HG02571 (cell line): ENCODE measurements around the gene COL11A2.

ENCODE experiments used
- ATAC-seq: cut with Tn5 transposase; IDR thresholded peaks from one replicate; pipeline ENCODE4 v1.9.1; 2021; ENCODE audit warnings: mild to moderate bottlenecking, moderate library complexity; ENCODE audit not compliant: unreplicated experiment

Gene COL11A2

DNA sequence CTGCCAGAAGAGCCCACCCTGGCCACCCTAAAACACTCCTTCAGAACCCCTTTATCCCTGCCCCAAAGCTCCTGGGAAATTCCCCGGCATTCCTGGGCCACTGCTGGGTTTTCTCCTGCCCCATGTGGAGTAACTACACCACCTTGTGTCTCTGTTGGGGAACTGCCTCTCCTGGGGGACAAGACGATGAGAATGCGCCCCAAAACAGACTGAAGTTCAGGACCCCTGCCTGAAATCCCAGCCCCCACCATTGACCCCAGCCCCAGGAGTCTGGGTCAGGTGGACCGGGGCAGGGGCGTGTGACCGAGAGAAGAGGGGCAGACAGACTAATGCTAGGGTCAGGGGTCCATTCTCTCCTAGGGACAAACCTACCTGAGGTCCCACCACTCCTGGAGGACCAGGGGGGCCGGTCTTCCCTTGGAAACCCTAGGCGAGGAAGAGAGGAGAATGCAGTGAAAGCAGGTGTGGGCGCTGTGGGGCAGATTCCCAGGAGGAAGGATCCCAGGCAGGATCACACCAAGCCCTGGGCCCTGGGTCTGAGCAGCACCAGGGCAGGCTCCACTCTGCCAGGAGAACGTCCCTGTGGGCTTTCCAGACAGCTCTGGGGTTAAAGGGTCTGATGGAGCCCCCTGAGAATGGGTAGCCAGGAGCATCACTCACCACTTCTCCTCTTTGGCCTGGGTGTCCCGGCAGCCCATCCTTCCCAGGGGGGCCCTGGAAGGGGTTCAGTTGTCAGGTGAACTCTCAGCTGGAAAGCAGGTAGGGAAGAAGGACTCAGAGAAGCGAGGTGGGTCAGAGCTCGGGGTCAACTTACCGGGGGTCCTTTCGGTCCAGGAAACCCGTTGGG is 19.4 kb downstream of the COL11A2 start:
- ATAC-seq = no peak

DNA sequence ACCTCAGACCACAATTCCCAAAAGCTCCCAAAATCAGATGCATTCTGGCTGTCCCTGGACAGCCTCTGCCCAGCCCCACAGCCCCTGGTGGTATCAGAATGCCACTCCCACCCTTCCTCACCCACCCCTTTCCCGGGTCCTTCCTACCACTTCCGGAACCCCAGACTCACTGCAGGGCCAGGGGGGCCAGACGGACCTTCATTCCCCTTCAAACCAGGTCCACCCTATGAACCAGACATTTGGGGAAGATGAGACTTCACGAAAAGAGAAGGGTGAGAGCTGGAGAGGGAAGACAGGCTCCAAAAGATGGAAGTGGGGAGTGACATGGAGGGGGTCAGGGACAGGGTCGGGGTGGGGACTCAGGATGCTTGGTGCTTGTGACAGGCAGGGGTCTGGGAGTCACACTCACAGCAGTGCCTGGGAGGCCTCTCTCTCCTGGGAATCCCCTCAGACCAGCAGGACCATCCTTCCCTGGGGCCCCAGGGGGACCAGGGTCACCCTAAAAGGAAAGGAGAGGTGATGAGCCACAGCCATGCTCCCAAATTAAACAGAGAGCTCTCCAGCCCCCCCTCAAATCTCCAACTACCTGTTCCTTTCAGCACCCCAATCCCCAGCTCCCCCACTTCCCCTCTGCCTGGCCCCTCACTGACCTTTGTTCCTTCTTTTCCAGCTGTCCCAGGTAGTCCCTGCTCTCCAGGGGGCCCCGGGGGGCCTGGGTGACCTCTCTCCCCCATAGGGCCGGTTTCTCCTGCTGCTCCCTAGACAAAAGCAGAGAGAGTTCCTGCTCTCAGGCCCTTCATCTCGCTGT is 20.2 kb downstream of the COL11A2 start:
- no peak for ATAC-seq

DNA sequence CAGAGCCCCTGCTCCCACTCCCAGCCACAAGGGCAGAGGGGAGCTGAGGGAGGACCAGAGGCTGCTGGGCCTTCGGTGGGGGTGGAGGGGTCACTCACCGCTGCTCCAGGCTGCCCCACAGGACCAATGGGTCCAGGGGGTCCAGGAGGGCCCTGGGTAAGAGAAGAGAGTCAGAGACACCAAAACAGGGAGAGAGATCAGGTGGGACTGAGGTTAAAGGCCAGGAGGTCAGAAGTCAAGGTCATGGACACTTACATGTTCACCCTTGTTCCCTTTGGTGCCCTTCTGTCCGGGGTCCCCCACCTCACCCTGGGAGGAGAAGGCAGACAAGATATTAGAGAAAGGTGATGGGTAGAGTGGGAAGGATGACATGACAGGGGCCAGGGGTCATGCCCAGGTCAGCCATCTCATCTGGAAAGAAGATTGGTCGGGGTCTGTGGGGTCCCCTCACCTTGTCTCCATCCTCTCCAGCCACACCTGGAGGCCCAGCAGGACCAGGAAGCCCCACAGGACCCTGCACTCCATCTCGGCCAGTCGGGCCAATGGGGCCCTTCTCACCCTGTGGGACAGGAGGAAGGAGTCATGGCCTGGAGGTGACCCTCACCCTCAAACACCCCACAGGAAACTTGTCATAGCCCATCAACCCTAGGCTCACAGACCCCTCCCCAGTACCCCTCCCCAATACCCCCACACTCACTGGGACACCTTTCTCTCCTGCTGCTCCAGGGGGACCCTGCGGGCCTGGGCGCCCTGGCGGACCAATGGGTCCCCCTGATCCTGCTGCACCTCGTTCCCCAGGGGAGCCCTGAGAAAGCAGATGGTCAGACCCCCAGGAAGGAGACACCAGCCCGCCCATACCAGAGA is 21.0 kb downstream of the COL11A2 start:
- ATAC-seq = no peak

DNA sequence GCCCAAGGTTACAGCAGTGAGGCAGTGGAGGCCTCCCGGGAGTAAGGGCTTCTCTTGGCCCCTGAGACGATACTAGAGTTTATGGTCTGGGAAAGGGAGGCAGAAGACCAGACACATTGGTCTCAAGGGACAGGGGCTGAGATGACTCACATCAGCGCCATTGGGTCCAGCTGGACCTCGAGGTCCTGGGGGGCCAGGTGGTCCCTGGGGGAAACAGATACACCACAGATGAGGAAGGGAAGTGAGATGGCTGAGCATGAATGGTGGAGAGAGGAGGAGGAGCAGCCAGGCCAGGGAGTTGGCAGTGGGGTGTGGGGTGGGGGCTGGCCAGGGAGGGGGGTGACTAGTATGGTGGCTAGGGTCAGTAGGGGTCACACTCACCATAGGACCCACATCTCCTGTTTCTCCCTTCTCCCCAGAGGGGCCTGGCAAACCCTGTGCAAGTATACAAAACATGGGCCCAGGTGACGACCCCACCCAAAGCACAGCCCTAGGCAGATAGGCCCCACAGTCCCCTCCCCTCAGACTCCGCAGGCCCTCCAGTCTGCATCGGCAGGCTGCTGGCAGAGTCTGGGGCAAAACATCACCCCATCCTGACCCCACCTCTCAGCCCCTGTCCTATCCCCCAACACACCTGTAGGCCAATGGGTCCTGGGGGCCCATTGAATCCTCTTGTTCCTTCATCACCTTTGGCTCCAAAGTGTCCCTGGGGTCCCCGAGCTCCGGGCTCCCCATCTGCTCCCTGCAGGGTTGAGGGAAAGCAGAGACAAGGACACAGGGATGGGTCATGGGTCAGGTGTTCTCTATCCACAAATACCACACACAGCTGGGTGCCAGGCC is 21.9 kb downstream of the COL11A2 start:
- no peak for ATAC-seq

DNA sequence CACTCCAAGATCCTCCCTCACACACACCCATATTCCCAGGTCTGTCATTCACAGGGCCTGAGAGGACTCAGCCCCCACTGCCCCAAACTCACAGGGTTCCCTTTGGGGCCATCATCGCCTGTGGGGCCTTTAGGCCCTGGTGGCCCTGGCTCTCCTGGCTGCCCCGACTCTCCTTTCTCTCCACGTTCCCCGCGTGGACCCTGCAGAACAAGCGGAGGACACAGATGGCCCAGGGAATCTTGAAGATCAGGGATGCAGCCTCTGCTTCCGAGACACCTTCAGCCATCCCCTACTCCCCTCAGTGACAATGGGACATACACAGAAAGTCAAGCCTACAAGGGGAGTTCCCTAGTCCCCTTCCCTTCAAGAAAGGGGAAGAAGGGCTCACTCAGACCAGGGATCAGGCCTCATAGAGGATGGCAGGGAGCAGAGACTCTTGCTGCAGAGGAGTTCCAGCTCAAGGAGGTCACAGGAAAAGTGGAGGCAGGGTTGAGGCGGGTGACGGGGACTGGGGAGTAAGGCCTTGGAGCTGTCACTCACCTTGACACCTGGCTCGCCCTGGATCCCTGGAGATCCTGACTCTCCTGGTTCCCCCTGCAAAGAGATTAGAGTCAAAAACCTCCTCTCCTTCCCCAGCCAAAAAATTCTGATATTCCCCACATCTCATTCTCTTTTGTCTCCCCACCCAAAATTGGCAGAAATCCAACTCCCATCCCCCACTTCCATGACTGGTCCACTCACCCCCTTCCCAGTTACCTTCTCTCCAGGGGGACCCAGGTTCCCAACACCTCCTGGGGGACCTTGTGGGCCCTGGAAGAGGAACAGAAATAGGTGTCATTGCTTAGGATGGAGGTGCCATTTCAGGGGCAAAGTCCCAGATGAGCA is 22.7 kb downstream of the COL11A2 start:
- no peak for ATAC-seq

DNA sequence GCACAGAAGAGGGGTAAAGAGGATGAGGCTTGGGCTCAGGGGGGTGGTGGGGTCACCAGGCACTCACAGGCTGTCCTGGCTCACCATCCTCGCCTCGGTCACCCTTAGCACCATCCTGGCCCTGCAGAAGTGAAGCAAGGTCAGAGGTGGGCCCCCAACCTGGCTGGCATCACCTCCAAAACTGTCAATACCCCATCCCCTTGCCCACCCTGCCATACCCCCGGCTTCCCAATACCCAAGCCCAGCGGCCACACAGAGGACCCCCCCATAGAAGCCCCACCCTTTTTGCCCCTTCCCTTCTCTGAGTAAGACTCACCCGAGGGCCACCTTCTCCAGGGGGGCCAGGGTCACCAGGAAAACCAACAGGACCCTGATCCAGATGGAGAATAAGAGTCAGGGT is 23.6 kb downstream of the COL11A2 start:
- ATAC-seq = no peak

DNA sequence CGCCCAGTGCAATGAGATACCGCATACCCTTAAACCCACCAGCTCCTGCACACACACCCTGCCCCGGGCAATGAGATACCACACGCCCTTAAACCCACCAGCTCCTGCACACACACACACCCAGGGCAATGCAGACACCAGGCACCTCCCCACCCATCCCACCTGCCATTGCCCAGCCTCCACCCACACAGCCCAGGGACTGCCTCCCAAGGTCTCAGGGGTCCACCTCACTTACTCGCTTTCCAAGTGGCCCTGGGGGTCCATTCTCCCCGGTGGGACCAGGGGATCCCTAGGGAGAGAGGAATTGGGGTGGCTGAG is 24.0 kb downstream of the COL11A2 start:
- no peak for ATAC-seq

DNA sequence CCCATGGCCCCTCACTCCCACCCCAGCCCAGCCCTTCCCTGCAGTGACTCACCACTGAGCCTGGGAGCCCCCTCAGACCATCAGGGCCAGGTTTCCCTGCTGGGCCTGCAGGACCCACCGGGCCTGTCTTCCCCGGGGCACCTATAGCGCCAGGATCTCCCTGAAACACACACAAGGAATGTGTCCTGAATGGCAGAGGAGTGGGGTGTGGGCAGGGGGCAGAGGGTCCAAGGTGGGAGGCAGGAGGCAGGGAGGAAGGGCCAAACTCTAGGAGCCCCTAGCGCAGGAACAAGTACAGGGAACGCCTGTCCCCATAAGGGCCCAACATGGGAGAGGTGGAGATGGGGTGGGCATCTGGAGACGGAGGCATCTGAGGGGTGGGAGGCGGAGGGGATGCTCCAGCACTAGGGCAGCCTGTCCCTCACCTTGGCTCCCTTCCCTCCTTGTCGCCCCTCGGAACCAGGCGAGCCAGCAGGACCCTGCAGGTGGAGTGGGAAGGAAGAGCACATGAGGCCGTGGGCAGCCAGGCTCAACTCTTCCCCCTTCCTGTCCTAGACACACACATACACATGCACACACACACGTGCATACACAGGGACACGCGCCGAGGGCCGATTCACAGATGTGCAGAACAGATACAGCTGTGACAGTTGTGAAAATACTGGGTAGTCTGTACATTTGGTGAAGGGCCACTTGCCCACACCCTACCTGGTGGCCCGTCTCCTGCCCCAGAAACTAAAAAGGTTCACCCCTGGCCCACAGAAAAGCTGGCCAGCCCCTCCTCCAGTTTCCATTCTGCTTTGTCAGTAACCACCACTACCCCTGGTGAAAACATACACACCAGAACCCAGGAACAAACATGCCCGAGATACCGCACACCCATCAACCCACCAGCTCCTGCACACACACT is 24.6 kb downstream of the COL11A2 start:
- ATAC-seq = no peak

DNA sequence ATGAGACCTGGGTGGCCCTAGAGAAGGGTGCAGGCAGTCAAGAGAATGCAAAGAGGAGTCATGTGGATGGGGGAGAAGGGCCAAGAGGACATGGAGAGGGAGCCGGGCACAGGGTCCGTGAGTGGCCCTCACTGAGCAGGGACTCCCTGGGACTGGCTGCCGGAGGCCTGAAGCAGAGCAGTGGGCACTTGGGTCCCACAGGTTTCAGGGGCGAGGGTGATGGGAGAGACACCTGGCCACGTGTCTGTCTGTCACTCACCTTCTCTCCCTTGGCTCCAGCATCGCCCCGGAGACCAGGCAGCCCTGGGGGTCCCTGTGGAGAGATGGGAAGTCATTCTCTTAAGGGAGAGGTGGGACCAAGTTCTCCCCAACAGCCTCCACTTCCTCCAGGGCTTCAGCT is 25.5 kb downstream of the COL11A2 start:
- no peak for ATAC-seq

DNA sequence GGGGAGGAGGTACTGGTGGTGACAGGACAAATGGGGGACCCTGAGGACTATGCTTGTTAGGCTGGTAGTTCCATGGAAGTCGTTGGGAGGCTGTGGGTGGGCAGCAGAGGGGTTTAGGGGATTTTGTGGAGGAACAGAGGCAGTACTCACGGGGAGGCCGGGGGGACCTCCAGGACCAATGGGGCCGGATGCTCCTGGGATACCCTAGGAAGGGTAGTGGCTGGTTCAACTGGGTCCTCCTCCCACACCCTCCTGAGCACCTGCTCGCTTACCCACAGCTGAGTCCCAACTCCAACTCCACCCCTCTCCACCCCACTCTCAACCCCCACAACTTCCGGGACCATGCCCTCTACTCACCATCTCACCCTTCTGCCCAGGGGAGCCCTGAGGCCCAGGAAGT is 25.9 kb downstream of the COL11A2 start:
- no peak for ATAC-seq

DNA sequence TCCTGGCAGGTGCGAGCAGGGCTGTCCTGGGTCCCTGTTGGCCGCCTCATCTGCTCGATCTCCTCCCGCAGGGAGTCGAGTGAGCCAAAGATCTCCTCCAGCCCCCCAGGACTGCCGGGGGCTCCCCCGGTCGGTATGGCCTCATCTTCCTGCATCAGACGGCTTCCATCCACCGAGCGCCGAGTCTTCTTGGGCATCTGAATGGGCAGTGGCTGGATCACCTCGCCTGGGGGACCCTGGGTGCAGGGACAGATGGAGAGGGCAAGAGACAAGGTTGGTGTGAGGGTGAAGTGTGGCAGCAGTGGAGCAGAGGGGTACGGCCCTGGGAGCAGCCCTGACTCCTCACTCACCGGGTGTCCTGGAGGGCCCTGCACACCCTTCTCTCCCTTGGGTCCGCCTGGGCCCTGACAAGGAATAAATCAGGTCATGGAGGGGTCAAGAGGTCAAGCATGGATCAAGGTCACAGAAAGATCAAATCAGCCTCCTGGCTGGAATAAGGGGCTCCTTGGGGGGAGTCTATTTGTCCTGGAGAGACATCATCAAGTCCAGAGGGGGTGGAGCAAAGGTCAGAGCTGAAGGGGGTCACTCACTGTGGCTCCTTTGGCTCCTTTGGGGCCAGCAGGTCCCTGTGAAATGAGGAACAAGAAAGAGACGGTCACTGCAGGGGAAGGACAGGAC is 26.5 kb downstream of the COL11A2 start:
- ATAC-seq = no peak

DNA sequence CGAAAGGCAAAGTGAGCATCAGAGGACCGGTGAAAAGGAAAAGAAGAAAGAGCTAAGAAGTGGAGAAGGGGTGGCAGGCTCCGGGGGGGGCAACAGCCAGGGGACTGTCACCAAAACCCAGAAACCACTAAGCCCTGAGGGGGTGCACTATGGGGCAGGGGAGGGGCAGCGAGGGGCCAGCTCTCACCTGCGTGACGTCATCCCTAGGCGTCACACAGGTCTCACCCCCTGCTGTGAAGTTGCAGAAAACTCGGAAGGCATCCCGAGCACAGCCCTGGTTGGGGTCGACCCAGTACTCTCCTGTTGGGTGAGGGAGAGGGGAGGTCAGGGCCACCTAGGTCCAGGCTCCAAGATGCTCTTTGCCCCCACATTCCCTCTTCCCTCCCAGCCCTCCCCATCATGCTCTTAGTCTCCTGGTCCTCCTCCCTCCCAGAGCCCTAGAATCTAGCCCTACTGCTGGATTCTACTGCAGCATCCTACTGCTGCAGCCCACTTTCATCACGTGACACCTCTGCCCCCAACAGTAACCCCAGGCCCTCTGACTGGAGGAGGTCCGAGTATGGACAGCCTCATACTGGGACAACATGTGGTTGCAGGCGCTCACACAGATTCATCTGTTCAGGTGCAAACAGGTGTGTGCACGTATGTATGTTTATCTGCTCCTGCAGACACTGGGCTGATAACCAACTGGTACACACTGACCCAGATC is 27.4 kb downstream of the COL11A2 start:
- ATAC-seq = no peak

DNA sequence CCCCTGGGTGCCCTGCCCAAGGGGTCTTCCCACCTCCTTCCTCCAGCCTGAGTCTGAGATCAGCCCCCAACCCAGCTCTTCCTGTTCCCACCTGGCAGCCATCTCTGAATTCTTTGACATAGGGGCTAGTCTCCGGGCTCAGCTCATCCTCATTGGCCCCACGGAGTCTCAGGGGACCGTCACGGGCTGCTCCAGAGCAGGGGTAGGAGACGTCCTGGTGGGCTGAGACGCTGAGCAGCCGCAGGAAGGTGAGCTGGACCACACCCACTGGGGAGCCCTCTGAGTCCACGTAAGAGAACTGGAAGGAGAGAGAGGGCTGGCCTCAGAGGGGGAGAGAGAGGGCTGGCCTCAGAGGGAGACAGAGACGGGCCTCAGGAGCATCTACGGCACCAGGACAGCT is 28.1 kb downstream of the COL11A2 start:
- ATAC-seq = no peak

DNA sequence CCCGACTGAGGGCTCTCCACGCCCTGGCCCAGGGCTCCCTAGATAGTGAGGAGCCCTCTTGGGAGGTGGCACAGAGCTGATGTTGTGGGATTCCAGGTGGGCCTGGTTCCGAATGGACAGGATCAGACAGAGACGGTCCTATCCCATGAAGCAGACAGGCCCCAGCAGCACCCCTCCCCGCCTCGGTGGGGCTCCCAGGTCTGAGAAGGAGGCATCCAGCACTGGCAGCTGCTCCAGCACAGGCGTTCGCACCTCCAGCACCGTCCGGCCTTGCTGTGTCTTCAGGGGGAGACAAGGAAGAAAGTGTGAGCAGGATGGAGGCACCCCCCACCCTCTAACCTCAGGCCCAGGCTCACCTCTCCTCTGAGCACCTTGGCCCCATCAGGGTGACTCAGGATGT is 28.7 kb downstream of the COL11A2 start:
- no peak for ATAC-seq

DNA sequence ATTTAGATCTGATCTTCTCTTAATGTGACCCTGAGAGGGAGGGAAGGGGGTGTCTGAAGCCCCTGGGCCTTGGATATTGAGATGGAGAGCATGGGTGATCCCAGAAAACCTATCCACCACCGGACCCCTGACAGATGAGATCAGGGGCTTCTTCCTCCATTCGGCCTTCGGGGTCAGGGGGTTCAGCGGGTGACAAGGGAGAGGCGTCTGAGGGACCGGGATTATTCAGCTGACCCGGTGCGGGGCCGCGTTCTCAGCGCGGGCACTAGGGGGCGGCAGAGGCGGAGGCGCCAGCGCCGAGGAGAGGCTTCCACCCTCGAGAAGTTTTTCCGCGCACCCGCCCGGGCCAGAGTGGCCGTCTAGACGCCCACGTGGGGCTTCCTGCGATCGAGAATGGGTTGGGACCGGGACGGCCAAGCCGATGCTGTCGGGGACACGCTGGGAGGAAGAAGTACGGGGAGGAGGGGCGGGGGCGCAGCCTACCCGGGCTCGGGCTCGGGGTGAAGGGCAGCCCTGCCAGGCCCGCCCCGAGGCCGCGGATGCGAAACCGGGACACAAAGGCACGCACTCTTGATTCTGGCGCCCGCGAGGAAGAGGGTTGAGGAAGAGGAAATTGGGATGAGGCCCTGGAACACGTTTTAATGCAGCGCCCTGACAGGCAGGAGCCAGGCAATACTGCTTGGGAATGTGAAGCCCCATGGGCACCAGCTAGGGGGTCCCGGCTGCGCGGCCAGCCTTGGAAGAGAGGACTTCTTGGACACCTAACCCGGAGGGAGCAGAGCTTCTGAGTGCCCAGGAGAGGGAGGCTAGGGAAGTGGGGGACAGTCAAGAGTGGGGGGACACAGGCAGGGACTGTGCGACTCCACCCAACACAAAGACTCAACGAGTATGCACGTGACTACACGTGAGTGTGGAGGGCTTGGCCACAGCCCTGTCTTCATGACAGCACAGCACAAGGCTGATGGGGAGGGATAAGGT is 30.6 kb downstream of the COL11A2 start:
- ATAC-seq = no peak

DNA sequence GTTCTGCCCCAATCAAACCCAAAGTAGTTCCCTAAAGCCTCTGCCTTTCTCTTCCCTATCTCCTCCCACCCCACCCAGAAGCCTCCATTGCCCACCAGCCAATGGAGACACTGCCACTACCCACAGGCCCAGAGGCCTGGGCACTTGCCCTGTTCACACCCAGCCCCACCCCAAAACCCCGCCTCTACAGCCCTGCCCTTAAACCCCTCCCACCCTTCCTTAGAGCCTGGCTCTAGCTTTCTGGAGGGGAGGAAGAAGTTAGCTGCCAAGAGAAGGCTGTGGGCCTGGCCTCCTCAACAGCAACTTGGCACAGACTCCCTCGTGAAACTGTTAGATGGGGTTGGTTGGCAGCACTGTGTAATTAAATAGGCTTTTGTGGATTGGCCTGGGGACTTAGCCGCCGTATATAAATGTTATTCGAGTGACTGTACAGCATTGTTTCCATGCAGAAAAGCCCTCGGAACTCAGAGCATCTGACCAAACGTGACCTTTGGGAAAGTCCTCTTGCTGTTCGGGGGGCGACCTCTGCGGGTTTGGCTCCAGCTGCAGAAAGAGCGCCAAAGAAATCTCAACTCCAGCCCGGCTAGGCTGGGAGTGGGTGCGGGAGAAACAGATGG is 31.4 kb downstream of the COL11A2 start:
- ATAC-seq = no peak
